ENCODE measurements around the gene PIP4K2B.

The PIP4K2B gene

DNA sequence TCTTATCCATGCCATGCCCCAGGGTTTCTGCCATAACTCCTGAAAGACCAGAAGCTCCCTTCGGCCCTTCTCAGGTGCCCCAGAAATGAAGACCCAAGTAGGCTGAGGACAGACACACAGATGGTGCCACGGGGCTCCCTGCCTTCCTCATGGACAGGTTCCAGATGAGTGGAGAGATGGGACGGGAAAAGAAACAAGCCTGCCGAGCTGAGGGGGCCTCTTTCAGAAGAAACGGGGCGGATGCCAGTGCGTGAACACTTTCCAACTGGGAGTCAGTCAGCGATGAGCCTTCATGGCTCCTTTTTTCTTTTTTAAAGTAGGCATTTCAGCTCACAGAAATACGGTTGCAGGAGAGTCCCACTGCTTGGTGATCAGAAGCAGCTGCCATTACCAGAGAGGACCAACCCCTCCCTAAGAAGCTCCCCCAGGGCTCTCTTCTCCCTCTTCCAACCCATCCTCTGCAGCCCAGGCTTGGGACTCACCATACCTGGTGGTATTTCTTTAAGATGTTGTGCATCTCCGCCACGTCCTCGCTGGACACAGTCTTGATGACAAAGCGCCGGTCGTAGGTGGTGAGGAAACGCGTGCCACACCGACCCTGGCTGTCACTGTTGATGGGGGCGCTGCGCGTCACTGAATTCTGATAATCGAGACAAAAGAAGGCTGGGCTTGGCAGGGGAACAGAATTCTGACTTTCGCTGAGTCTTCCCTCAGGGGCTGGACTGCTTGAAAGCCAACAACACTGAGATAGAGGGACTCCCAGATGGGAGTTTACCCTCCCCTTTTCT, 19.2 kb downstream of the PIP4K2B start:
- DNase-seq (ENCODE audit: low read depth), result no peak

DNA sequence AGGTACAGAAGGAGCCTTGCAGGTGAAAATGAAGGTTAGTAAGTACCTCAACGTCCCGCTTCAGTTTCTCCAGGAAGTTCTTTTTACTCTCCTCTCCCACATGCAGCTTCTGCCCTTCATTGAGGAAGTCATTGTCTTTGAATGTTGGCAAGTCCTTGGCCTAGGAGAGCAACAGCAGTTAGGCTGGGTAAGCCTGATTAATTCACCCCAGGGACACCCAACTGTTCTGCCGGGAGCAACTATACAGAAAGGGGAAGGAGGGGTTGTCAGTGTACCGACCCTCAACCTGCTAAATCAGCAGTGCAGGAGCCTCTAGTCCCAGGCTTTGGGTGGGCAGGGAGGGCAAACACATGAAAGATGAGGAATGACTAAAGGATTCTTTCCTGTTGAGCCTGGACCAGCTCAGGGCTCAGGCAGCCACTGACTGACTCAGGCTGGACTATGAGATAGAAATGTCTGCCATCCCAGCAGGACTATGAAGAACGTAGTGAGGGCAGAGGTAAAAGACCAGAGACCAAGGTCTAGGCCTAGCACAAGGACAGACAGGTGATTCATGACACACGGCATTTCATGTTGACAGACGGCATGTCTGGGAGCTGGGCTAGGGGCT, 21.6 kb downstream of the PIP4K2B start:
- DNase-seq (ENCODE audit: low read depth), result no peak

DNA sequence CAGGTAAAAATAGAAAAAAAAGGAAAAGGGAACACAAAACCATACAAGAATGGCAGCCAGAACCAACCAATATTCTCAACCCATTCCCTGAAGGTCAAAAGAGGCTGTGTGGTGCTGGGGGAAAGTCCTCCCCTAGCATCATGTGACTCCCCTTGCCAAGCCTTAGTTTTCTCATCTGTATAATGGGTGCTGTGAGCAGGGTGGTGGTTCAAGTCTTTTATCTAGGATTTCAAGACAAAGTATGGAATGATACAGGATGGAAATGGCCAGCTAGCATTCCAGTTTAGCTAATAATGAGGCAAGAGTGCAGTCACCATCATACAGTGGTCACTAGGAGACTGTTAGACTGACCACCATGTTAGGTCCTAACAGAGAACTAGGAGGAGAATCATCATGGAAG, 26.1 kb downstream of the PIP4K2B start:
- DNase-seq (ENCODE audit: low read depth), result no peak

DNA sequence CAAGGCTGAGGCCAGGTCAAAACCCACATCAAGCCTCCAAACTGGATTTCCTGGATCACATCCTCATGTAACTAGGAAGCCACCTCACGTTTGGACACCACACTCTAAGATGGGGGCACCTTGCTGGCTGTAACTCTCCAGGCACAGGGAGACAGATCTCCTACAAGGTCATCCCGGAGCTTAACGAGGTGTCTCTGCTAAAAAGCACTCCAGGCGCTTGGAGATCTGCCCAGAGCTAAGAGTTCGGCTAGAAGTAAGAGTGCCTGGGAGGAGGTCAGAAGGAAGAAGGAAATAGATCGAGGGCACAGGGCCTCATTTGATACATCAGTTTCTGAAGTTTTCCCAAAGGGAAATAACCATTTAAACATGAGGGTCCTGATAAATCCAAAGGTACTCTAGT, 30.9 kb downstream of the PIP4K2B start:
- DNase-seq (ENCODE audit: low read depth), result no peak

DNA sequence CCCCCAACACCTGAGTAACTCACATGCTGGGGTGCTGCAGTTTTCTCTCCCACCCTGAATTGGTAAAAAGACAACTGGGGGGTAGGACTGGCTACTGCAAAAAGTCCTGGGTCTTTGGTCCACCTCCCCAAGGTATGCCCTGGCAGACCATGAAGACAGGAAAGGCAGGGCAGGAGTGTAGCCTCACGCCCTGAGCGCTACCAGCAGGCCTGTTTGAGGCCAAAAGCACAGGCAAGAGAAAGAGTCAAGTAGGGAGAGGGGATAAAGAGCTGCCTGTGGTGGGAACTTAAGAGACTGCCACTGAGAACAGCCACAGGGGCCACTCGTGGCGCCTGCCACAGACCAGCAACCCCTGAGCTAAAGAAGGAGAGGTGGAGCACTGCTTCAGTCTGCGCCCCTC, 33.0 kb downstream of the PIP4K2B start:
- no peak for DNase-seq (ENCODE audit: low read depth)

DNA sequence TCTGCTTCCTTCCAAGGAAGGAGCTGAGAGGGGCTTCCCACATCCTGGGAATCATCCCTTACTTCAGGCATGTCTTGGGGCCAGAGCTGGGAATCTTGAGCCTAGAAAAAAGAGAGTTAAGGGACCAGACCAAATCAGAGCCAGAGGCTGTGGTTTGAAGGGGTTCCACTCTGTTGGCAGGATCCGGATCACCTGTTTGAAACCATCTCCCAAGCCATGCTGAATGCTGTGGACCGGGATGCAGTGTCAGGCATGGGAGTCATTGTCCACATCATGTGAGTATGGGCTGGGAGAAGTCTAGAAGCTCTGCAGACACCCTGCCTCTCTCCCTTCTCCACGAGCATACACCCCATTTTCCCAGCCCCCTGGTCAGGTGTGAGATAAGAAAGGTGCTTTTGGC, 37.1 kb downstream of the PIP4K2B start:
- DNase-seq (ENCODE audit: low read depth), result no peak

DNA sequence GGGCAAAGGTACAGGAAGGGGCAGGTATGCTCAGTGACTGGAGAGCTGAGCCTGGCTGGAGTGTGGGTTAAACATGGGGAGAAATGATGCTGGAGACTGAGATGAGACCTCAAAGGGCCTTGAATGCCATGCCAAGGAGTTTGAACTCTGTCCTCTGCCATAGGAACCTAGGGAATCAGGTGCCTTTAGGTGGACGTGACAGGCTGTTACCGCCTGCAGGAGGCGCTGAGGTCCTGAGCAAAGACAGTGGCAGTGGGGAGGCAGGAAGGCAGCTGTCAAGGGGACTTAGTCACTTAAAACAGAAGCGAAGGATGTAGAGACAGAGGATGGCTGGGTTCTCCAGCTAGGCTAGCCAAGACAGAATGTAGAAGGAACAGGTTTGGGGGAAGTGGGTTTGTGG, 37.7 kb downstream of the PIP4K2B start:
- DNase-seq (ENCODE audit: low read depth), result no peak

DNA sequence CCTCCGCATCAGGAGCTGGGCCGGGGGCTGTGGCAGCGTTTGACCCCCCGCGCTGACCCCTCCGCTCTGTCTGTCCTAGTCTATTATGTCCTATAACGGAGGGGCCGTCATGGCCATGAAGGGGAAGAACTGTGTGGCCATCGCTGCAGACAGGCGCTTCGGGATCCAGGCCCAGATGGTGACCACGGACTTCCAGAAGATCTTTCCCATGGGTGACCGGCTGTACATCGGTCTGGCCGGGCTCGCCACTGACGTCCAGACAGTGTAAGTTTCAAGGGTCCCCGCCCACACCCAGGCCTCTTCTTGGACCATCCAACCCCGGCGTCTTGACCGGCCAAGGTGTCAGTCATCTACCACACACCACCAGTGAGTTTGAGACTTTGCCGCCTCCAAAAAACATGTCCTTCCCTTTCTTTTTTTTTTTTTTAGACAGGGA, 46.3 kb downstream of the PIP4K2B start:
- no peak for DNase-seq (ENCODE audit: low read depth)

DNA sequence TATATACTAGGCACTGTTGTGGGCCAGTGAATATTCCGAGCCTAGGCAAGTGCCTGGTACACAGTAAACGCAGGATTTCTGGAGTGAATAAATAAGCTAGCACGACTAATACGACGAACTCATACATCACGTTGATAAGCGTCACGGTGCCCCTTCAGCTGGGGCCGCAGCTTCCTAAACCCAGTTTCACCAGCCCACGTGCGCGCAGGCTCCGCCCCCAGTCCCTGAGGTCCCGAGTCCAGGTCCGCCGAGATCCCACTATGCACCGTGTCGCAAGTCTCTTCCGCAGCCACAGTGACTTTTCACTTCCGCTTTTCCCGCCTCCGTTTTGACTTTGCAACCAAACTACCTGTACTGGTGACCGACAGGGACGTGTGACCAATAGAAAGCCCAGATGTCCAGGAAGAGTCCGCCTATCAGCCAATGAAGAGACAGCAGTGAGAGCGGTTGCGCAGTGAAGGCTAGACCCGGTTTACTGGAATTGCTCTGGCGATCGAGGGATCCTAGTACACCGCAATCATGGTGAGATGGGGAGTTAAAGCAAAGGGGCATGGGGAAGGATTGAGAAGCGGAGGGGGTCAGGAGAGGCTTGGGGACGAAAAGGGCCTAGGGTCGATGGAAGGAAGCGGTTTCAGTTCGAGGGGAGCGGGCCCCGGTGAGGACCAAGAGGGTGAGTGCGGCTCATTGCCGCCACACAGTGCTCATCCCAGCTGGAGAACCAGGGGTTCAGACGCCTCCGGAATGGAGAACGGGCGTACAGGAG, 46.9 kb downstream of the PIP4K2B start, which contains the start of gene PSMB3:
PSMB3 (plus strand) TSS at position 434 of the 763 bp plus-strand sequence; CDS start at position 520, 86 bp downstream.
- peak; percentile 99 for DNase-seq (ENCODE audit: low read depth)

DNA sequence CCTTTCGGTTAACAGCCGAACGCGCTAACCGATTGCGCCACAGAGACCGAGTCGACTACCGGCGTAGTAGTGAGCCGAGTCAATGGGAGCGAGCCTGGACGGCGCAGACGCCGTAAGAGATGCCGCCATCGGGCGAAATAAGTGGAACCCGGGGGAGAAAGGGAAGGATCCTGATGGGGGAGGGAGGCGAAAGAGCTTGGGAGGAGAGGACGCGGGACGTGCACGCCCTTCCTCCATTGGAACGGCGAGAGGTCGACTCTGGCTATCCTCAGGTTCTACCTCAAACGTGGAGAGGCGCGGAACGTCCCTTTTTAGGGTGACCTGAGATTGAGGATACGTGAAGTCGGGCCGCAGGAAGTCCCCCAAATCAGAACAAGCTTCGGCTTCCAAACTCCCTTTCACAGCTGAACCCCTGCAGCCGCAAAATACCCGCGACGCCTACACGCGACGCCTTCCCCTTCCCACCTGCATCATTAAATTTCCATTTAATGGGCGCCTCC, 47.5 kb downstream of the PIP4K2B start:
- DNase-seq (ENCODE audit: low read depth), result peak; percentile 79

DNA sequence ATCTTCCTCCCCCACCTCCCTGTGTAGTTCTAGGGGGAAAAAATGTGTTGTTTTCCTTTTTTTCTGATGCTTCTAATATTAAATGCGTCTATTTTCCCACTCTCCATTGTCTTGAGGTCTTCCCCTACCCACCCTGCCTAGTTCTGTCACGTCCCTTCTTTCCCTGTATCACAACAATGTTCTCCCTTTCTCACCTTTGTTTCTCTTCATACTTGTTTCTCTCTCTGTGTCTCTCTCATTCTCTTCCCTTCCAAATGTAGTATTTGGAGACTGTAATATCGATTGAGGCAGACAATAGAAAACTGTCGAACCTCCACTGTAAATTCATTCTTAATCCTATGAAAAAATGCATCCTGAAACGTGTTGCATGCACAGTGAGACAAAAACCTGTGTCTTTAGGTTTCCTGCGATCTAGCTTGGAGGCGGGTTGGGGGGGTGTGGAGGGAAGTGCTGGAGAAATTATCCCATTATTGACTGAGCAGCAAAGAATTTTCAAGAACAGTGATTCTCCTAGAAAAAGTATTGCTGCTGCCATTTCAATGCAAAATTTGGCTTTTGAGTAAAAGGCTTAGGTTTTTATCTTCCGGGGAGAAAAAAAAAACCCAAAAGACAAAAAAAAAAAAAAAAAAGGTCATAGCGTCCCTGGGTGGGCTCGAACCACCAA, 48.1 kb downstream of the PIP4K2B start:
- no peak for DNase-seq (ENCODE audit: low read depth)

DNA sequence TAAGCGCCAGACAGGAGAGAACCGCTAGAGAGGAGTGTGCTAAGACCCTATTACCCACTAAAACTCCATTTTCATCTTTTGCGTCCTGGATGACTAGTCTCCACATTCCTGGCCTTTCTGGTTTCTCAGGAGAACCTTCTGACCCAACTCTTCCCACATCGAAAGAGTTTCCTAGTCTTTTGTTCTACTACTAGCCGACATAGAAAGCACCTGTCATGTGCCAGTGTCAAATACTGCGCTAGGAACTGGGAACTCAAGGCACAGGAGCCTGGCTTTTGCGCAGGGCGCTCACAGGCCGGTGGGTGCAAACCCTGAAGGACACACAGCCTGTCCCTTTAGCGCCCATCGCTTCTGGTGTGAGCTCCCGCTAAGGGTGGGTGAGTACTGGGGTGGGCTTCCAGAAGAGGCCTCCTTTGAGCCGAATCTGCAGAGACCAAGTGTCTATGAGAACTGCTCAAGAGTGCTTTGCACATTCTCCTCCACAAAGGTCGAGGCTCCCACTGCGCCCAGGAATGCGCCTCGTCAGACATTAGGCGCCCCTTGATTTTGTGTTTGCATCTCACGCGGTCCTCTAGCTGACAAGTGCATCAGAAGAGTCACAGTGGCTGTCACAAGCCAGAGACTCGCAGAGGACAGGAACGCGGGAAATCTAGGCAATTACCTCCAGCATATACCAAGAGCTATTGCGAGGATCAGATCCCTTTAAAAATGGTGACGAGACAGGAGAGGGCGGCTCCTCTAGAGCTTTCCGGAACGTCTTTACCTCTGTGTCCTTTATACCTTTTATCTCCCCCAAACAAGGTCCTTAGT, 48.8 kb downstream of the PIP4K2B start:
- no peak for DNase-seq (ENCODE audit: low read depth)

DNA sequence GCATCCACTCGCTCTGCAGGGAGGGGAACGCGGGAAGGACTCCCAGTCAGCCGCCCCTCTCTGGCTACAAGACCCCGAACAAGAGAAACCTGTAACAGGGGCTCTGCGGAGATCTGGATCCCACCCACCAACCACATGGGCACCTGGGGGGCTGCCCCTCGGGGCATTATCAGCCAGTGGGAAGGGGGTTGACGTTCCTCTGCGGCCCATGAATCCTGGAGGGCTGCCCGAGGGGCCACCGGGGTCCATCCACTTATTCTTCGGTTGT, 49.4 kb downstream of the PIP4K2B start:
- DNase-seq (ENCODE audit: low read depth), result no peak

DNA sequence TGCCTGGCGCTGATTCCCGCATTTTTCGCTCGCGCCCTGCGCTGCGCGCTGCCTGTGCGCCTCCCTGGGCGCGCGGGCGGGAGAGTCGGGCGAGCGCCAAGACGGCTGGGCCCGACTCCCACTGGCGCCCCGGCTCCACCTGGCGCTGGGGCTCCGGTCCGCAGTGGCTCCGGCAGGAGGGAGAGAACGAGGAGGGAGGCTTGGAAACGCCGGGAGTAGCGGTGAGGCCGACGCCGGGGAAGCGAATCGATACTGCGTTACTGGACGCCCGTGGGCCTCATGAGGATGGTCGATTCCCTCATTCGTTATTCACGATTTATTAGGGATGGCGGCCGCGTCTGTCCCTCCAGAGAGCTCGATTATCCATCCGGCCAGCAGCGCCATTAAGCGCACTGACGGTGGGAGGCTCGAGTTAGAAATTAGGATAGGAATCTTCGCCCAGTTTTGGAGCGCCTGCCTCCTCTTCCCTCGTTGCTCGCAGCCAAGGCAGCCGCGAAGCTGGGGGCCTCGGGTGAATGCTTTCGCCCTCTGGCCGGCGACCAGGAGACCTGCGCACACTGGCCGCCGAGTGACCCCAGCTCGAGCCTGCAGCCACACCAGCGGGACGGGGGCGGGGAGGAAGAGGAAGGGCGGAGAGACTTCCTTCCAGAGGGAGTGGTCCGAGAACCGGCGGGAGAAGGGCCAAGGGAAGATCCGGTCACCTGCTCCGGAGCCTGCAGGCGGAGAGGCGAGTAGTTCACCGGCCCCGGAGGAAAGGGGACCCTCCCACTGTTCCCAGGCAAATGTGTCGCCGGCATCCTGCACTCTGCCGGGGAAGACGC, 49.9 kb downstream of the PIP4K2B start:
- peak; percentile 46 for DNase-seq (ENCODE audit: low read depth)

DNA sequence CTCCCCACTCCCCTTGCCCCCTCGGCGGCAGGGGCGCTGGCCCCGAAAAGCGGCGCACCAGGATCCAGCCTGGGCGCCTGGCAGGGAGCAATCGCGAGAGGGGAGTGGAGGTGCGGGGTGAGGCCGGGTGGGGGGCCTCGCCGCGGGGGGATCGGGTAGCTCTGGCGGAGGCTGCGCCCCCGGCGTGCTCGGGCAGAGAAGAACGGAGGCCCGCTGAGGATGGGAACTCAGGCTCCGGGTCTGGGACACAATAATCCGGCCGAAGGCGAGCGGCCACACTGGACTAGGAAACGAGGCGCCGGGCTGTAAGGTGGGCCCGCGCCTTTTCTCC, 50.5 kb downstream of the PIP4K2B start:
- no peak for DNase-seq (ENCODE audit: low read depth)

DNA sequence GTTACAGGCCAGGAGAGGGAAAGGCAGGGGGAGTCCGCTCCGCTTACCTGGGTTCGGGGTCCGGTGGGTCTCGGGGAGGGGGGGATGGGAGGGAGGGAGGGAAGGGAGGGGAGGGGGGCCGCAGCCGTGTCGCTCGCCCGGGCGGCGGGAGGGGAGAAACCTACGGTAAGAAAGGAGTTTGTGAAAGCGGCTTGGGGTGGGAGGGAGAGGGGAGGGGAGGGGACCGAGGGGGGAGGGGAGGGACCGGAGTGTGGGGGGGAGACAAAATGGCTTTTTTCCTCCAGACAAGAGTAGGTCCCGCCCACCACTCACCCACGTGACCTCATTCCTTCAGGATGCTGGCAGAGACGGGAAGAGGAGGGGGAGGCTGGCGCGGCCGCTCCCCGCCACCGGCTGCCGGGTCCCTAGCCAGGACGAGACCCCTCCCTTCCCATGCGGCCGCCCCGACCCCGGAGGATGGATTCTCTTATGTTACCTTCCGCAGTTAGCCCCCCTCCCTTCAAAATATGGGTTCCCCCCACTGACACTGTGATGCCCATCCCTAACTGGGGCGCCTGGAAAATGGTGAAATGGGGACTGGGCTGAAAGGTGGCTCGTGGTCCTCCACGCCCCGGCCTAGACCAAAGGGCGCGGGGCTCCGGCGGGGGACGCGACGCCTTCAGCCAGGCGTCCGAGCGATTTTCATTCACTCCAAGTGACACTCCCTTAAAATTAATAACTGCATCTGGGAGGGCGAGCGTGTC, 51.0 kb downstream of the PIP4K2B start, which contains the start of gene PCGF2:
PCGF2 (minus strand) TSS at position 188 of the 743 bp plus-strand sequence. CDS start 7,934 bp downstream, outside the sequence.
- DNase-seq (ENCODE audit: low read depth), result peak; percentile 83

DNA sequence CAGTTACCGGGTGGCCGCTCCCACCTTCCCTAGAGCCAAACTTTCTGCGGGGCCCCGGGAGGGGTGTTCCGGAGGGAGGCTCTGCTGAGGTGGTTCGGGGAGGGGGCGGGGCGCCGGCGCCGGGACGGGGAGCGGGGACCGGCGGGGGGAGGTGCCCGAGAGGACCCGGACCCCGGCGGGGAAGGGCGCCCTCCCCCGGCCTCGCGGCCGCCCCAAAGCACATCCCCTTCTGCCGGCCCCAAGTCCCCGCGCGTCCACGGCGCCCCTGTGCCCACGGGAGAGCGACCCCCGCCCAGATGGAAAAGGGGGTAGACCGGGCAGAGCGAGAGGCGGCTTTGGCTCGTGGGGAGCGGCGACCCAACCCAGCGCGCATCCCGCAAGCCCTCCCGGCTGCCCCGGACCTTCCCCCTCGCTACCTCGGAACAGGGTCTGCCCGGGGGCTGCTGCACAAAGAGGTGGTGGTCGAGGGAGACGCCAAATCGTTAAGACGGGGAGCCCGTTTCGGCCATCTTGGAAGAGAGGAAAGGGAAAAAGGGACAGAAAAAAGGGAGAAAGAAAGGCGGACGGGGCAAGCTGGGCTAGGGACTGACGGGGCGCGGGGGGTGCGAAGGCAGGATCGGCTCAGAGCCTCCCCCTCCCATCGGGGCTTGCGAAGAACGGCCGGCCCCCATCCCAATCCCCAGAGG, 51.8 kb downstream of the PIP4K2B start:
- no peak for DNase-seq (ENCODE audit: low read depth)

DNA sequence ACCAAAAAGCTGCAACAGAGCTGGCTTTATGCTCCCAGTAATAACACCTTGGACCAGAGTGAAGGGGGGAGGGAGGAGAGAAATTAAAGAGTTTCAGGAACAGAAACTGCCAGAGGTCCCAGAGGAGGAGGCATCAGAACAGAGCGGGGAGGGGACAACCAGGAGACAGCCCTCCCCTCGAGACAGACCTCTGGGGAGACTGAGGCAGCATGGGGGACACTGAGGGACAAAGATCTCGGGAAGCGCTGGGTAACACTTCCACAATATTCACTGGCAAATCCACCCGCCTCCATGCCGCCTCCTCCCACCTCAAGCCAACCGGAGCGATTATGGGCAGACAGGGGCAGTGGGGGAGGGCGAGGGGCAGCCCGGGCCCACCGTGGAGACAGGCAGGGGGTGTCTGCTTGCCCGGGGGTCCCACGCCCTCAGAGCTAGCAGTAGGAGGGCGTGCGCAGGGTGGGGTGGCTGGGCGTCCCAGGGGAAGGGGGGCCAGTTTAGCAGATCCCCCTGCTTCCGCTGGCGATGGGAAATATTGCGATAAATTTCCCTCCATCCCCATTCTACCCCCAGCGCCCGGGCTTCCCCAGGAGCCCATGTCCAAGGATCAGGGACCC, 52.4 kb downstream of the PIP4K2B start:
- no peak for DNase-seq (ENCODE audit: low read depth)

All from fibroblast of the conjunctiva (primary cell).